Fibroblast of pulmonary artery (primary cell): ENCODE results near the gene COMT.
"Not testable (repeated sequence)": the region's sequence is repeated elsewhere in the genome, so short reads cannot be mapped to it uniquely, and the experiment has no call there.

Source experiments
- DNase-seq: peaks from one replicate; pipeline ENCODE4 v3.0.0-alpha.2; 2010; ENCODE audit warnings: low read depth
- H3K4me3 ChIP-seq: replicated peaks from 2 replicates; pipeline ENCODE4 v1.5.1; 2011; ENCODE audit warnings: low read depth, mild to moderate bottlenecking, control low read depth, low read length, moderate library complexity
- CTCF ChIP-seq: IDR thresholded peaks from 2 replicates; pipeline ENCODE4 v1.5.1; 2011; ENCODE audit warnings: mild to moderate bottlenecking, control low read depth, low read length, inconsistent platforms; ENCODE audit errors: missing control alignments

Gene COMT

DNA sequence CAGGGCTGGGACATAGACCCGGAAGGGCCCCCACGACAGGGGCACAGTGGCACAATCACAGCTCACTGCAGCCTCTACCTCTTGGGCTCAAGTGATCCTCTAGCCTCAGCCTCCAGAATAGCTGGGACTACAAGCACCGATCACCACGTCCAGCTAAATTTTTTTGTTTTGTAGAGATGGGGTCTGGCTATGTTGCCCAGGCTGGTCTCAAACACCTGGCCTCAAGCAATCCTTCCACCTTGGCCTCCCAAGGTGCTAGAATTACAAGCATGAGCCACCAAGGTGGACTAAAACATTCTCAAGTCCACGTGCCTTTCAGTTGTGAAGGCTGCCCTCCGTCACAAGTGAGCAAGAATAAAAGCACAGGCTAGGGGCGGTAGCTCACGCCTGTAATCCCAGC, 10.1 kb upstream of the COMT start:
- no peak overlapping the region for H3K4me3 ChIP-seq
- DNase-seq = no peak
- no peak for TF ChIP-seq CTCF

DNA sequence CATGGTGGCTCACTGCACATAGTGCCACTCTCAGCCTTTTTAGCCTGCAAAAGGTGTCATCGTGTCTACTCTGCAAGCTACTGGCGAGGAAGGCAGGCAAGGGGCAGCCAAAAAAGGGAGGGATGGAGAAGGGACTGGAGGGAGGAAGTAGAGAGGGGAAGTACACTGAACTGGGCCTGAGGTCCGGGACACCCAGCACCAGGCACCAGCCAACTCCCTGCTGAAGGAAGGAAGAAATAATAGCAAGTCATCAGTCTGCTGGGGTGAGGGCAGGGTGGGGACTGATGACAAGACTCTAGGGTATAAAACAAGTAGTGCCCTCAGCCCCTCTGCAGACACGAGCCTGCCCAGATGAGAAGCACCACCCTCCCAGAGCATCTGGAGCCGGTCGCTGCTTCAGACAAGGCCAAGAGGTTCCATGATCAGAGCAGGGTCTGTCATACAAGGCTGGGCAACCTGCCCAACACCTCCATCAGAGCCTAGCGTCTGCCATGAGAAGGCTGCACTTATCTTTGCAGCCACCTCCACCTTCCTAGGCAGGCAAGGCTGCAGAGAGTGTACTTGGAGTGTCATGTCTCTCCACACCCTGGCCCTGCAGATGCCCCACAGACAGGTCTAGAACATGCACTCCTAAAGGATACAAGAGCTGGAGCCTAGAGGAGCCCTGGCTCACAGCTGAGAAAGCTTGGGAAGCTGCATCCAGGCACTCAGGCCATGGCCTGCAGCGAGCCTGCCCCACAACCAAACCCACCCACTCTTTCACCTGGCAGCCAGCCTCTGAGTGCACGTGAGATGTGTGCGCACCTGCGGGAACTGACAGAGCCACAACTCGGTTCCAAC, 9.0 kb upstream of the COMT start:
- H3K4me3 ChIP-seq = no peak overlapping the region
- no peak for DNase-seq
- no peak for TF ChIP-seq CTCF

GRCh38 chr22:19933341-19934241, 8.0 kb upstream of the COMT start:
- H3K4me3 ChIP-seq = no peak overlapping the region
- DNase-seq = no peak
- no peak for TF ChIP-seq CTCF

DNA sequence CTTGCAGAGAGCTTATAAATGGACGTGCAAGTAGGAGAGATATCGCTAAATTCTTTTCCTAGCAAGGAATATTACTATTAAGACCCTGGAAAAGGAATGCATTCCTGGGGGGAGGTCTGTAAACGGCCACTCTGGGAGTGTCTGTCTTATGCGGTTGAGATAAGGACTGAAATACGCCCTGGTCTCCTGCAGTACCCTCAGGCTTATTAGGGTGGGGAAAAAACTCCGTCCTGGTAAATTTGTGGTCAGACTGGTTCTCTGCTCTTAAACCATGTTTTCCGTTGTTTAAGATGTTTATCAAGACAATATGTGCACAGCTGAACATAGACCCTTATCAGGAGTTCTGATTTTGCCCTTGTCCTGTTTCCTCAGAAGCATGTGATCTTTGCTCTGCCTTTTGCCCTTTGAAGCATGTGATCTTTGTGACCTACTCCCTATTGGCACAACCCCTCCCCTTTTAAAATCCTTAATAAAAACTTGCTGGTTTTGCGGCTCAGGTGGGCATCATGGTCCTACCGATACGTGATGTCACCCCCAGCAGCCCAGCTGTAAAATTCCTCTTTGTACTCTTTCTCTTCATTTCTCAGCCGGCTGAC, 6.4 kb upstream of the COMT start:
- not testable (repeated sequence) for H3K4me3 ChIP-seq, DNase-seq

DNA sequence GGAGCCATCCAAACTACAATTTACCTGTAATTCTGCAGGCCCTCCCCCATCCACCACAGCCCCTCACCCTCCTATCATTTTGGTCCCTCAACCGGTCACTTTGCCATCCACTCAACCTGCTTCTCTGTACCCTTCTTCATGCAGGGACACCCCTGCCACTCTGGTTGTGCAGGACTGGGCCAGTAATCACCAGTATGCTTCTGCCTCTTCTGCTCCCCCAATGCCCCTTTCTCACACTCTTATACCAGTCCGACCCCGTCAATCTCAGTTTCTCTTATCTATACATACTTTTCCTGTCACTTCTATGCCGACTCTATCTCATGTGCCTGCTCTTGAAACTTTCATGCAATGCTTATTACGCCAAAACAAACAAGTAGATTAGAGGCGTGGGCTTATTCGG, 5.1 kb upstream of the COMT start:
- no peak for DNase-seq
- no peak for TF ChIP-seq CTCF
- no peak overlapping the region for H3K4me3 ChIP-seq

DNA sequence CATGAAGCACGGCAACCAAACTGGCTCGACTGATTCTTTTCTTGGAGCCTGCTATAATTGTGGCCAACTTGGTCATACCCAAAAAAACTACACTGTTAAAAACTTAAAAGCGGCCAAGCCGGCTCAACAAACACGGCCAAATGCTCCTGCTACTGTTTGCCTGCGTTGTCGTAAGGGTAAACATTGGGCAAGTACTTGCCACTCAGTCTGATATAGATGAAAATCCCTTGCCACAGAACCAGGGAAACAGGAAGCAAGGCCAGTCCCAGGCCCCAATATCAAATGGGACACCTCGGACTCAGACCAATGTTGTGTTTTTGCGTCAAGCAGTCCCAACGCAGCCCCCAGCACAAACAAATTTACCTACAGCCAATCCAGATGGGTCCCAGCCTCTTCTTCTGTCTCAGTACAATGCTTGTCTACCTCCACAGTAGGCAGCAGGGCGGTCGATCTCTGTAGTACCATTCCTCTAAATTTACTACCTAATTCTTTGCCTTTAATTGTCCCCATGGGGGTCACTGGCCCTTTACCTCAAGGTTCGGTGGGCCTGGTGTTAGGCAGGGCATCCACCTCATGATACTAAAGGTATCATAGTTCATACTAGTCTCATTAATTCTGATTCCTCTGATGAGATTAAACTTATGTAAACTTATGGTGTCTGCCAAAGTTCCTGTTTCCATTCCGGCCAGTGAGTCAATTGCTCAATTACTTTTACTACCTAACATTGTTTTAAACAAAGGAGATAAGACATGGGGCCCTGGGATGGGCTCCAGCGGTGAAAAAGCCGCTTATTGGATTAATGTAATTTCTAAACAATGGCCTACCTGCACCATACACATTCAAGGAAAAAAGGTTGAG, 3.7 kb upstream of the COMT start:
- peak; percentile 26 for DNase-seq
- no peak overlapping the region for H3K4me3 ChIP-seq
- TF ChIP-seq CTCF = no peak
